Neural cell (in vitro differentiated cells): Measurements from ENCODE around the gene PCBD1. TPM values are rescaled to one million over a fixed set of nuclear protein-coding genes. Genes with fewer than 3 reads are reported as not detected.

Experiments used
- H2AFZ ChIP-seq: fragments of 200-600, 300-800 bp; sonication (generic), shearing (Covaris generic); 2 replicates; pipeline ENCODE4 v1.6.0; 2014; ENCODE audit warnings: low read depth, mild to moderate bottlenecking, antibody characterized with exemption, low read length, moderate library complexity
- H3F3A ChIP-seq: fragments of 200-600 bp; shearing (Covaris generic); 2 replicates; pipeline ENCODE4 v1.6.1; 2016; ENCODE audit warnings: mild to moderate bottlenecking, moderate library complexity, mixed read lengths, antibody characterized with exemption, low read length; ENCODE audit not compliant: insufficient read depth, poor library complexity, severe bottlenecking
- H3K27ac ChIP-seq: fragments of 200-600, 300-800 bp; sonication (generic), shearing (Covaris generic); 2 replicates; pipeline ENCODE4 v1.5.1; 2014; ENCODE audit warnings: mild to moderate bottlenecking, low read length, moderate library complexity
- H3K27me3 ChIP-seq: fragments of 300-800, 200-600 bp; sonication (generic), shearing (Covaris generic); 2 replicates; pipeline ENCODE4 v1.6.0; 2014; ENCODE audit warnings: mild to moderate bottlenecking, low read depth, low read length, moderate library complexity; ENCODE audit not compliant: insufficient read depth
- H3K36me3 ChIP-seq: fragments of 300-800, 200-600 bp; sonication (generic), shearing (Covaris generic); 2 replicates; pipeline ENCODE4 v1.5.1; 2014; ENCODE audit warnings: mild to moderate bottlenecking, antibody characterized with exemption, low read length, moderate library complexity; ENCODE audit not compliant: insufficient read depth
- H3K4me2 ChIP-seq: fragments of 300-800, 200-600 bp; sonication (generic), shearing (Covaris generic); 2 replicates; pipeline ENCODE4 v1.6.0; 2014; ENCODE audit warnings: mild to moderate bottlenecking, low read length
- H3K4me3 ChIP-seq: fragments of 300-800, 200-600 bp; sonication (generic), shearing (Covaris generic); 2 replicates; pipeline ENCODE4 v1.5.1; 2014; ENCODE audit warnings: mild to moderate bottlenecking, low read length, moderate library complexity
- H3K79me2 ChIP-seq: fragments of 200-600 bp; shearing (Covaris generic); replicated peaks from 2 replicates; pipeline ENCODE4 v1.6.0; 2014; ENCODE audit warnings: mild to moderate bottlenecking, low read length, moderate library complexity; ENCODE audit not compliant: insufficient read depth
- H3K9ac ChIP-seq: fragments of 300-800, 200-600 bp; sonication (generic), shearing (Covaris generic); 2 replicates; pipeline ENCODE4 v1.6.1; 2016; ENCODE audit warnings: mild to moderate bottlenecking, low read length, mixed read lengths
- H3K9me2 ChIP-seq: fragments of 200-600 bp; shearing (Covaris generic); 2 replicates; pipeline ENCODE4 v1.6.1; 2016; ENCODE audit warnings: mild to moderate bottlenecking, low read length, mixed read lengths; ENCODE audit not compliant: insufficient read depth
- H3K9me3 ChIP-seq: fragments of 200-600, 300-800 bp; sonication (generic), shearing (Covaris generic); 2 replicates; pipeline ENCODE4 v1.6.1; 2016; ENCODE audit warnings: mild to moderate bottlenecking, mixed run types, low read length, moderate library complexity, mixed read lengths
- H4K20me1 ChIP-seq: fragments of 200-600 bp; shearing (Covaris generic); 2 replicates; pipeline ENCODE4 v1.6.1; 2016; ENCODE audit warnings: mild to moderate bottlenecking, mixed run types; ENCODE audit not compliant: insufficient read depth
- EP300 ChIP-seq: fragments of 450-650 bp; conservative IDR thresholded peaks from 2 replicates; pipeline ENCODE4 v1.6.1; 2014; ENCODE audit warnings: antibody characterized with exemption, mild to moderate bottlenecking, moderate library complexity; ENCODE audit not compliant: poor library complexity, severe bottlenecking
- EZH2 ChIP-seq: fragments of 200-600, 300-800 bp; shearing (Covaris generic), sonication (generic); IDR thresholded peaks from 2 replicates; pipeline ENCODE4 v1.6.1; 2014; ENCODE audit warnings: antibody characterized with exemption, low read length, borderline replicate concordance, mild to moderate bottlenecking; ENCODE audit not compliant: insufficient read depth, poor library complexity, severe bottlenecking
- MXI1 ChIP-seq: fragments of 450-650 bp; conservative IDR thresholded peaks from 2 replicates; pipeline ENCODE4 v1.6.1; 2014; ENCODE audit warnings: antibody characterized with exemption, mild to moderate bottlenecking; ENCODE audit not compliant: poor library complexity, severe bottlenecking
- POLR2AphosphoS5 ChIP-seq: IDR thresholded peaks from 2 replicates; pipeline ENCODE4 v1.6.1; 2012
- RAD21 ChIP-seq: fragments of 450-650 bp; conservative IDR thresholded peaks from 2 replicates; pipeline ENCODE4 v1.6.1; 2014; ENCODE audit warnings: antibody characterized with exemption, mild to moderate bottlenecking, moderate library complexity
- SMC3 ChIP-seq: fragments of 450-650 bp; conservative IDR thresholded peaks from 2 replicates; pipeline ENCODE4 v1.6.1; 2014; ENCODE audit warnings: antibody characterized with exemption, mild to moderate bottlenecking, moderate library complexity; ENCODE audit not compliant: poor library complexity
- TAF1 ChIP-seq: IDR thresholded peaks from 2 replicates; pipeline ENCODE4 v1.6.1; 2012; ENCODE audit warnings: low read depth
- polyA plus RNA-seq: library from polyadenylated mRNA; depleted of rRNA; stranded (reverse); fragments of >200 nt; gene quantifications from 2 replicates; pipeline ENCODE4 v1.2.3, GENCODE V29; 2014
- TF ChIP-seq, protein P1 (sequence below): IDR thresholded peaks from 2 replicates; pipeline ENCODE4 v1.6.1; 2012; ENCODE audit warnings: borderline replicate concordance
- TF ChIP-seq, protein P2 (sequence below): fragments of 450-650 bp; IDR thresholded peaks from 2 replicates; pipeline ENCODE4 v1.5.1; 2014; ENCODE audit warnings: antibody characterized with exemption, mild to moderate bottlenecking, moderate library complexity; ENCODE audit not compliant: poor library complexity, severe bottlenecking

Gene PCBD1
- polyA plus RNA-seq, 1 donor from 2014 or later, result 15.8 TPM

GRCh38 chr10:70833601-70834000, 54.8 kb downstream of the PCBD1 start:
- no peak overlapping the region for H3K9ac ChIP-seq
- no peaks in the 10 kb centered on the region for H3K9me2 ChIP-seq
- no peaks in the 10 kb centered on the region for H3K36me3 ChIP-seq
- H2AFZ ChIP-seq, result no peak overlapping the region
- no peak overlapping the region for H3K4me3 ChIP-seq
- TF ChIP-seq MXI1 (no peak), TAF1 (no peak), RAD21 (no peak), EZH2 (no peak), SMC3 (no peak), EP300 (no peak), POLR2AphosphoS5 (no peak)
- TF ChIP-seq, protein P1, sequence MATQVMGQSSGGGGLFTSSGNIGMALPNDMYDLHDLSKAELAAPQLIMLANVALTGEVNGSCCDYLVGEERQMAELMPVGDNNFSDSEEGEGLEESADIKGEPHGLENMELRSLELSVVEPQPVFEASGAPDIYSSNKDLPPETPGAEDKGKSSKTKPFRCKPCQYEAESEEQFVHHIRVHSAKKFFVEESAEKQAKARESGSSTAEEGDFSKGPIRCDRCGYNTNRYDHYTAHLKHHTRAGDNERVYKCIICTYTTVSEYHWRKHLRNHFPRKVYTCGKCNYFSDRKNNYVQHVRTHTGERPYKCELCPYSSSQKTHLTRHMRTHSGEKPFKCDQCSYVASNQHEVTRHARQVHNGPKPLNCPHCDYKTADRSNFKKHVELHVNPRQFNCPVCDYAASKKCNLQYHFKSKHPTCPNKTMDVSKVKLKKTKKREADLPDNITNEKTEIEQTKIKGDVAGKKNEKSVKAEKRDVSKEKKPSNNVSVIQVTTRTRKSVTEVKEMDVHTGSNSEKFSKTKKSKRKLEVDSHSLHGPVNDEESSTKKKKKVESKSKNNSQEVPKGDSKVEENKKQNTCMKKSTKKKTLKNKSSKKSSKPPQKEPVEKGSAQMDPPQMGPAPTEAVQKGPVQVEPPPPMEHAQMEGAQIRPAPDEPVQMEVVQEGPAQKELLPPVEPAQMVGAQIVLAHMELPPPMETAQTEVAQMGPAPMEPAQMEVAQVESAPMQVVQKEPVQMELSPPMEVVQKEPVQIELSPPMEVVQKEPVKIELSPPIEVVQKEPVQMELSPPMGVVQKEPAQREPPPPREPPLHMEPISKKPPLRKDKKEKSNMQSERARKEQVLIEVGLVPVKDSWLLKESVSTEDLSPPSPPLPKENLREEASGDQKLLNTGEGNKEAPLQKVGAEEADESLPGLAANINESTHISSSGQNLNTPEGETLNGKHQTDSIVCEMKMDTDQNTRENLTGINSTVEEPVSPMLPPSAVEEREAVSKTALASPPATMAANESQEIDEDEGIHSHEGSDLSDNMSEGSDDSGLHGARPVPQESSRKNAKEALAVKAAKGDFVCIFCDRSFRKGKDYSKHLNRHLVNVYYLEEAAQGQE, result no peak
- TF ChIP-seq, protein P2, sequence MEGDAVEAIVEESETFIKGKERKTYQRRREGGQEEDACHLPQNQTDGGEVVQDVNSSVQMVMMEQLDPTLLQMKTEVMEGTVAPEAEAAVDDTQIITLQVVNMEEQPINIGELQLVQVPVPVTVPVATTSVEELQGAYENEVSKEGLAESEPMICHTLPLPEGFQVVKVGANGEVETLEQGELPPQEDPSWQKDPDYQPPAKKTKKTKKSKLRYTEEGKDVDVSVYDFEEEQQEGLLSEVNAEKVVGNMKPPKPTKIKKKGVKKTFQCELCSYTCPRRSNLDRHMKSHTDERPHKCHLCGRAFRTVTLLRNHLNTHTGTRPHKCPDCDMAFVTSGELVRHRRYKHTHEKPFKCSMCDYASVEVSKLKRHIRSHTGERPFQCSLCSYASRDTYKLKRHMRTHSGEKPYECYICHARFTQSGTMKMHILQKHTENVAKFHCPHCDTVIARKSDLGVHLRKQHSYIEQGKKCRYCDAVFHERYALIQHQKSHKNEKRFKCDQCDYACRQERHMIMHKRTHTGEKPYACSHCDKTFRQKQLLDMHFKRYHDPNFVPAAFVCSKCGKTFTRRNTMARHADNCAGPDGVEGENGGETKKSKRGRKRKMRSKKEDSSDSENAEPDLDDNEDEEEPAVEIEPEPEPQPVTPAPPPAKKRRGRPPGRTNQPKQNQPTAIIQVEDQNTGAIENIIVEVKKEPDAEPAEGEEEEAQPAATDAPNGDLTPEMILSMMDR, result no peak
- H3K9me3 ChIP-seq, result no peaks in the 10 kb centered on the region
- H3K27ac ChIP-seq, result no peak overlapping the region
- H4K20me1 ChIP-seq, result no peaks in the 10 kb centered on the region
- H3K27me3 ChIP-seq, result no peaks in the 10 kb centered on the region
- no peak overlapping the region for H3K4me2 ChIP-seq
- H3F3A ChIP-seq, result no peaks in the 10 kb centered on the region
- peaks cover 9% of the 10 kb centered on the region for H3K79me2 ChIP-seq

Other genes starting within 250 kb of the PCBD1 start
- gene ADAMTS14, start 216.1 kb downstream of the PCBD1 start, polyA plus RNA-seq, result 0.04 TPM in 1 of 2 replicates, not detected in the other
- gene TBATA, start 103.2 kb downstream of the PCBD1 start, polyA plus RNA-seq, result not detected in 2 replicates
- 32.7 and 33.4 TPM in 2 replicates for gene SGPL1, start 72.6 kb downstream of the PCBD1 start, polyA plus RNA-seq